Liver (tissue), 9 donors: ENCODE results near the gene DOCK11. TPM values are rescaled to one million over a fixed set of nuclear protein-coding genes. Genes with fewer than 3 reads are reported as not detected.

Experiments
- DNase-seq: peaks from one replicate; pipeline ENCODE4 v3.0.0-alpha.2; 2017; ENCODE audit warnings: low spot score
- H3K27ac ChIP-seq, 2 donors: one replicate each; pipeline ENCODE4 v1.7.0; 2013; ENCODE audit warnings: inconsistent platforms in 2 of 2, low read length in 2 of 2, control low read depth in 1 of 2, low read depth in 1 of 2, mild to moderate bottlenecking in 1 of 2
- H3K27me3 ChIP-seq, 4 donors: one replicate each; pipeline versions ENCODE4 v1.6.1 to v1.7.0; 2013; ENCODE audit warnings: low read length in 3 of 4, inconsistent platforms in 1 of 4, mild to moderate bottlenecking in 1 of 4, moderate library complexity in 1 of 4; ENCODE audit not compliant: control insufficient read depth in 4 of 4, insufficient read depth in 4 of 4
- H3K36me3 ChIP-seq, 4 donors: one replicate each; pipeline versions ENCODE4 v1.6.1 to v1.7.0; 2013; ENCODE audit warnings: low read length in 3 of 4, mild to moderate bottlenecking in 3 of 4, low read depth in 1 of 4, moderate library complexity in 1 of 4; ENCODE audit not compliant: control insufficient read depth in 4 of 4, insufficient read depth in 3 of 4
- H3K4me1 ChIP-seq, 4 donors: one replicate each; pipeline versions ENCODE4 v1.6.1 to v1.7.0; 2013; ENCODE audit warnings: low read length in 3 of 4, mild to moderate bottlenecking in 3 of 4, moderate library complexity in 1 of 4; ENCODE audit not compliant: control insufficient read depth in 4 of 4, insufficient read depth in 4 of 4
- H3K4me3 ChIP-seq, 3 donors: one replicate each; pipeline versions ENCODE4 v1.6.1 to v1.7.0; 2013; ENCODE audit warnings: low read length in 3 of 3, control low read depth in 1 of 3, low read depth in 1 of 3, mild to moderate bottlenecking in 1 of 3
- H3K9ac ChIP-seq, 2 donors: one replicate each; pipeline ENCODE4 v1.7.0; 2013; ENCODE audit warnings: low read length in 2 of 2, mild to moderate bottlenecking in 2 of 2, moderate library complexity in 2 of 2, control low read depth in 1 of 2, low read depth in 1 of 2
- H3K9me3 ChIP-seq, 4 donors: one replicate each; pipeline versions ENCODE4 v1.6.1 to v1.7.0; 2013; ENCODE audit warnings: low read length in 3 of 4; ENCODE audit not compliant: control insufficient read depth in 4 of 4
- EGR1 ChIP-seq, 2 donors: IDR thresholded peaks; 2 replicates each; pipeline ENCODE4 v1.6.1; 2016 to 2018; ENCODE audit warnings: antibody characterized with exemption in 2 of 2, low read depth in 2 of 2
- FOXA1 ChIP-seq: IDR thresholded peaks from 2 replicates; pipeline ENCODE4 v1.6.1; 2016; ENCODE audit warnings: antibody characterized with exemption
- FOXA2 ChIP-seq: IDR thresholded peaks from 2 replicates; pipeline ENCODE4 v1.6.1; 2016; ENCODE audit warnings: antibody characterized with exemption
- GABPA ChIP-seq, 2 donors: IDR thresholded peaks in 1 of 2; conservative IDR thresholded peaks in 1 of 2; 2 replicates each; pipeline ENCODE4 v1.6.1; 2016; ENCODE audit warnings: antibody characterized with exemption in 2 of 2, mild to moderate bottlenecking in 1 of 2, moderate library complexity in 1 of 2
- HNF4A ChIP-seq, 2 donors: conservative IDR thresholded peaks; 2 replicates each; pipeline ENCODE4 v1.6.1; 2016; ENCODE audit warnings: antibody characterized with exemption in 2 of 2, mild to moderate bottlenecking in 2 of 2
- HNF4G ChIP-seq: IDR thresholded peaks from 2 replicates; pipeline ENCODE4 v1.6.1; 2016; ENCODE audit warnings: antibody characterized with exemption
- JUND ChIP-seq, 2 donors: IDR thresholded peaks; 2 replicates each; pipeline ENCODE4 v1.6.1; 2016; ENCODE audit warnings: antibody characterized with exemption in 2 of 2
- NR2F2 ChIP-seq: IDR thresholded peaks from 2 replicates; pipeline ENCODE4 v1.6.1; 2016; ENCODE audit warnings: antibody characterized with exemption
- RAD21 ChIP-seq, 2 donors: IDR thresholded peaks; 2 replicates each; pipeline ENCODE4 v1.6.1; 2016; ENCODE audit warnings: antibody characterized with exemption in 2 of 2, mild to moderate bottlenecking in 2 of 2
- RXRA ChIP-seq, 2 donors: IDR thresholded peaks; 2 replicates each; pipeline ENCODE4 v1.6.1; 2017 to 2018; ENCODE audit warnings: antibody characterized with exemption in 2 of 2, mild to moderate bottlenecking in 1 of 2
- SP1 ChIP-seq: IDR thresholded peaks from 2 replicates; pipeline ENCODE4 v1.6.1; 2018; ENCODE audit warnings: antibody characterized with exemption, mild to moderate bottlenecking
- TAF1 ChIP-seq: conservative IDR thresholded peaks from 2 replicates; pipeline ENCODE4 v1.6.1; 2016; ENCODE audit warnings: antibody characterized with exemption, mild to moderate bottlenecking
- YY1 ChIP-seq: IDR thresholded peaks from 2 replicates; pipeline ENCODE4 v1.6.1; 2016; ENCODE audit warnings: antibody characterized with exemption, mild to moderate bottlenecking
- WGBS: extraction: QIAGEN DNeasy Blood & Tissue Kit; methylation state at CpG from one replicate; pipeline ENCODE4 v1.1.7; 2013; 5-methylcytosine and 5-hydroxymethylcytosine counted together
- polyA plus RNA-seq, 2 donors: library from polyadenylated mRNA; stranded (reverse) in 1 of 2; unstranded in 1 of 2; fragments of 200-250 nt in 1 of 2; fragments of >200 nt in 1 of 2; fragmentation: Nextera tagmentation in 1 of 2; extraction: Ambion mirVana in 1 of 2; gene quantifications; one replicate each; pipeline versions ENCODE4 v1.2.1 to v1.2.3, GENCODE V29; 2013 to 2015
- total RNA-seq, 2 donors: library from RNA; depleted of rRNA; stranded (reverse); fragments of >200 nt; gene quantifications; one replicate each; pipeline ENCODE4 v1.2.3, GENCODE V29; 2014
- TF ChIP-seq, protein P1 (sequence below): fragments of 150-350 bp; IDR thresholded peaks from 2 replicates; pipeline ENCODE4 v1.5.1; 2017; ENCODE audit warnings: improper control_type of control experiment, low read depth, low read length; ENCODE audit not compliant: missing input control
- TF ChIP-seq, protein P2 (sequence below): IDR thresholded peaks from 2 replicates; pipeline ENCODE4 v1.6.1; 2016; ENCODE audit warnings: antibody characterized with exemption
- TF ChIP-seq, protein P3 (sequence below): IDR thresholded peaks from 2 replicates; pipeline ENCODE4 v1.6.1; 2016; ENCODE audit warnings: antibody characterized with exemption
- TF ChIP-seq, protein P4 (sequence below): IDR thresholded peaks from 2 replicates; pipeline ENCODE4 v1.6.1; 2016; ENCODE audit warnings: antibody characterized with exemption
- donor health status: healthy.
- donor health status: healthy.
- donor health status: healthy.
- donor health status: healthy.
- donor health status: healthy.

The DOCK11 gene
- total and polyA plus RNA-seq, 4 donors = 1.3 to 9.3 (median 3.7) TPM

DNA sequence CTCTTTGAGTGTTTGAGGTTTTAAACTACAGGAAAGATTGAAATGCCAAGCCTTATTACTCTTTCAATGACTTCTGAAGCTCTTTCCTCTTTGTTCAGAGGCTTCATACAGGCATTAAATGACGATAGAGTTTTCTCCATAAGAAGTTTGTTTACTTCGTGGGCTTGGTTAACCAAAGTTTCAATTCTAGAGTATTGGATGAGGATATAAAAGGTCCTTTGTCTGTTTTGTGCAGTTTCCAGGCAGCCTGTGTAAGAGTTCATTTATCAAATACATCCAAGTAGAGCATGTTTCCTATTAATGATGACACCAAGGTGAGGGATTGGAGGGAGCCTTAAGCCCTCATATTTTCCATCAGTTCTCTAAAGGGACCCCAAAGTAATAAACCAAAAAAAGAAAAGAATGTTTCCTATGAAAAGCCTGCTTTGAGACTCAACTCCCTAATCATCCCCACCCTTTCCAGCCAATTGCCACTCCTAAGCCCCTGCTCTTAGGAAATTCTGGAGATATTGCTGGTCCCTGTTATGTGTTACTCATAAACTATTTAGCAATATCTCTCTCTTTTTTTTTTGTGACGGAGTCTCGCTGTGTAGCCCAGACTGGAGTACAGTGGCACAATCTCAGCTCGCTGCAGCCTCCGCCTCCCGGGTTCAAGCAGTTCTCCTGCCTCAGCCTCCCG lies 125.6 kb downstream of the DOCK11 start (continued):
- TF ChIP-seq, protein P1, sequence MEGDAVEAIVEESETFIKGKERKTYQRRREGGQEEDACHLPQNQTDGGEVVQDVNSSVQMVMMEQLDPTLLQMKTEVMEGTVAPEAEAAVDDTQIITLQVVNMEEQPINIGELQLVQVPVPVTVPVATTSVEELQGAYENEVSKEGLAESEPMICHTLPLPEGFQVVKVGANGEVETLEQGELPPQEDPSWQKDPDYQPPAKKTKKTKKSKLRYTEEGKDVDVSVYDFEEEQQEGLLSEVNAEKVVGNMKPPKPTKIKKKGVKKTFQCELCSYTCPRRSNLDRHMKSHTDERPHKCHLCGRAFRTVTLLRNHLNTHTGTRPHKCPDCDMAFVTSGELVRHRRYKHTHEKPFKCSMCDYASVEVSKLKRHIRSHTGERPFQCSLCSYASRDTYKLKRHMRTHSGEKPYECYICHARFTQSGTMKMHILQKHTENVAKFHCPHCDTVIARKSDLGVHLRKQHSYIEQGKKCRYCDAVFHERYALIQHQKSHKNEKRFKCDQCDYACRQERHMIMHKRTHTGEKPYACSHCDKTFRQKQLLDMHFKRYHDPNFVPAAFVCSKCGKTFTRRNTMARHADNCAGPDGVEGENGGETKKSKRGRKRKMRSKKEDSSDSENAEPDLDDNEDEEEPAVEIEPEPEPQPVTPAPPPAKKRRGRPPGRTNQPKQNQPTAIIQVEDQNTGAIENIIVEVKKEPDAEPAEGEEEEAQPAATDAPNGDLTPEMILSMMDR = no peak
- TF ChIP-seq FOXA2 (no peak), TAF1 (no peak)

DNA sequence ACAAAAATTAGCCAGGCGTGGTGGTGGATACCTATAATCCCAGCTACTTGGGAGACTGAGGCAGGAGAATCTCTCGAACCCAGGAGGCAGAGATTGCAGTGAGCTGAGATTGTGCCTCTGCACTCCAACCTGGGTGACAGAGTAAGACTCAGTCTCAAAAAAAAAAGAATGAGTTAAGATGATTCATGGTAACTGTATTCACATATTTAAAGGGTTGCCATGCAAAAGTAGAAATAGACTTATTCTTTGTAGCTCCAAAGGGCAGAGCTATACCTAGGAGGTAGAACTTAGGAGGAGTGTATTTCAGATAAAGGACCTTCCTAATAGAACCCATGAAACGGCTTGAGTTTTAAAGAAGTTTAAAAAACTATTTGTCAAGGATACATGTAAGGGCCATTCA lies 127.4 kb downstream of the DOCK11 start:
- H3K27ac ChIP-seq = no peak overlapping the region
- H3K9ac ChIP-seq = no peak overlapping the region
- TF ChIP-seq, protein P1 = no peak
- TF ChIP-seq GABPA (IDR thresholded peaks at IDR 0.05 in 1 of 2, conservative IDR thresholded peaks at IDR 0.05 in 1 of 2) = no peak
- TF ChIP-seq, protein P2, sequence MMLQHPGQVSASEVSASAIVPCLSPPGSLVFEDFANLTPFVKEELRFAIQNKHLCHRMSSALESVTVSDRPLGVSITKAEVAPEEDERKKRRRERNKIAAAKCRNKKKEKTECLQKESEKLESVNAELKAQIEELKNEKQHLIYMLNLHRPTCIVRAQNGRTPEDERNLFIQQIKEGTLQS = no peak
- no peak for TF ChIP-seq EGR1 (IDR thresholded peaks at IDR 0.05; ENCODE audit: low read depth in 2 of 2)
- 97% methylated on average over 3 of the region's 3 CpGs for WGBS
- H3K4me3 ChIP-seq = no peak overlapping the region
- H3K27me3 ChIP-seq = peaks cover 0 to 4% (median 0%) of the 10 kb centered on the region in 4 donors
- H3K36me3 ChIP-seq = no peaks in the 10 kb centered on the region
- no peak for DNase-seq
- no peaks in the 10 kb centered on the region for H3K9me3 ChIP-seq
- peaks cover 0 to 11% (median 6%) of the 10 kb centered on the region in 4 donors for H3K4me1 ChIP-seq

DNA sequence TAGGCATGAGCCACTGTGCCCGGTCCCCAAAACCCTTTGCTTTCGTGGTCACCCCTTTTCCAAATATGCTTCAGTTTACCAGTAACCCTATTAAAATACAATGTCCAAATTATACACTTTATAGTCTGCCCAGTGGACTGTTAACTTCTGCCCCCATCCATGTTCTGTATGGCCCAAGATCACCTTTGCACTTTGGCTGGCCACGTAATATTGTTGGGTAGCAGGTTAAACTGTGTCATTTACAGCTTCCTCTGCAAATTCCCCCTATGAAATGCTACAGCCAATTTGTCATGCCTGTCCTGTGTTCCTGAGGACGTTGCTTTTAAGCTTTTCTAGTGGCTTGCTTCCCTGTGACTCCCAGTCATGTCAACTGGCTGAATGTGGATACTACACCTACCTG lies 130.7 kb downstream of the DOCK11 start:
- no peaks in the 10 kb centered on the region for H3K9me3 ChIP-seq
- peaks cover 0 to 11% (median 6%) of the 10 kb centered on the region in 4 donors for H3K4me1 ChIP-seq
- peak overlapping the region; percentile 36 to 63 for H3K27ac ChIP-seq
- H3K36me3 ChIP-seq = no peaks in the 10 kb centered on the region
- no peak overlapping the region for H3K4me3 ChIP-seq
- WGBS = 26% methylated on average over 4 of the region's 4 CpGs
- peaks cover 0 to 4% (median 0%) of the 10 kb centered on the region in 4 donors for H3K27me3 ChIP-seq
- DNase-seq = no peak
- H3K9ac ChIP-seq = no peak overlapping the region
- peak; percentile 81 for TF ChIP-seq HNF4G
- peak; percentile 44 for TF ChIP-seq YY1
- no peak for TF ChIP-seq GABPA (IDR thresholded peaks at IDR 0.05 in 1 of 2, conservative IDR thresholded peaks at IDR 0.05 in 1 of 2)
- TF ChIP-seq, protein P1 = no peak
- no peak for TF ChIP-seq FOXA1
- peak; percentile 13 for TF ChIP-seq NR2F2
- peak; percentile 94 to 95 for TF ChIP-seq RXRA (IDR thresholded peaks at IDR 0.05)
- no peak for TF ChIP-seq JUND (IDR thresholded peaks at IDR 0.05)
- peak; percentile 95 for TF ChIP-seq HNF4A (conservative IDR thresholded peaks at IDR 0.05)
- TF ChIP-seq EGR1 (IDR thresholded peaks at IDR 0.05; ENCODE audit: low read depth in 2 of 2) = no peak
- TF ChIP-seq TAF1 = no peak
- TF ChIP-seq RAD21 (IDR thresholded peaks at IDR 0.05) = no peak
- TF ChIP-seq, protein P3, sequence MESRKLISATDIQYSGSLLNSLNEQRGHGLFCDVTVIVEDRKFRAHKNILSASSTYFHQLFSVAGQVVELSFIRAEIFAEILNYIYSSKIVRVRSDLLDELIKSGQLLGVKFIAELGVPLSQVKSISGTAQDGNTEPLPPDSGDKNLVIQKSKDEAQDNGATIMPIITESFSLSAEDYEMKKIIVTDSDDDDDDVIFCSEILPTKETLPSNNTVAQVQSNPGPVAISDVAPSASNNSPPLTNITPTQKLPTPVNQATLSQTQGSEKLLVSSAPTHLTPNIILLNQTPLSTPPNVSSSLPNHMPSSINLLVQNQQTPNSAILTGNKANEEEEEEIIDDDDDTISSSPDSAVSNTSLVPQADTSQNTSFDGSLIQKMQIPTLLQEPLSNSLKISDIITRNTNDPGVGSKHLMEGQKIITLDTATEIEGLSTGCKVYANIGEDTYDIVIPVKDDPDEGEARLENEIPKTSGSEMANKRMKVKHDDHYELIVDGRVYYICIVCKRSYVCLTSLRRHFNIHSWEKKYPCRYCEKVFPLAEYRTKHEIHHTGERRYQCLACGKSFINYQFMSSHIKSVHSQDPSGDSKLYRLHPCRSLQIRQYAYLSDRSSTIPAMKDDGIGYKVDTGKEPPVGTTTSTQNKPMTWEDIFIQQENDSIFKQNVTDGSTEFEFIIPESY = no peak
- TF ChIP-seq, protein P4, sequence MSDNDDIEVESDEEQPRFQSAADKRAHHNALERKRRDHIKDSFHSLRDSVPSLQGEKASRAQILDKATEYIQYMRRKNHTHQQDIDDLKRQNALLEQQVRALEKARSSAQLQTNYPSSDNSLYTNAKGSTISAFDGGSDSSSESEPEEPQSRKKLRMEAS = no peak
- peak; percentile 89 for TF ChIP-seq SP1
